ENCODE results near the gene GTF2I.
"Not testable (repeated sequence)": the region's sequence is repeated elsewhere in the genome, so short reads cannot be mapped to it uniquely, and the experiment has no call there.

The GTF2I gene

GRCh38 chr7:74658178-74659004 lies 873 bp downstream of the GTF2I start:
- DNase-seq (ENCODE audit: low read depth, low spot score) = peak; percentile 86
- TF ChIP-seq YY1 (IDR thresholded peaks at IDR 0.05; ENCODE audit: insufficient read depth, insufficient read length) = no peak
- TF ChIP-seq ZNF274 (IDR thresholded peaks at IDR 0.05; ENCODE audit: low read depth, low read length) = no peak
- no peak for TF ChIP-seq SUZ12 (IDR thresholded peaks at IDR 0.05; ENCODE audit: extremely low read depth, insufficient read depth, insufficient read length)
- H3K36me3 ChIP-seq (ENCODE audit: insufficient read depth, insufficient read length, low read length) = peaks cover 7% of the 10 kb centered on the region
- H3K9me3 ChIP-seq (ENCODE audit: insufficient read depth, low read length) = no peaks in the 10 kb centered on the region
- H3K27me3 ChIP-seq (ENCODE audit: insufficient read depth, insufficient read length) = no peaks in the 10 kb centered on the region
- H3K4me3 ChIP-seq (ENCODE audit: insufficient read length, low read depth) = peak overlapping the region; percentile 68
- H3K9ac ChIP-seq (ENCODE audit: insufficient read length, low read depth) = peak overlapping the region; percentile 97
- peaks cover 1% of the 10 kb centered on the region for H3K4me1 ChIP-seq (ENCODE audit: insufficient read depth, insufficient read length)

DNA sequence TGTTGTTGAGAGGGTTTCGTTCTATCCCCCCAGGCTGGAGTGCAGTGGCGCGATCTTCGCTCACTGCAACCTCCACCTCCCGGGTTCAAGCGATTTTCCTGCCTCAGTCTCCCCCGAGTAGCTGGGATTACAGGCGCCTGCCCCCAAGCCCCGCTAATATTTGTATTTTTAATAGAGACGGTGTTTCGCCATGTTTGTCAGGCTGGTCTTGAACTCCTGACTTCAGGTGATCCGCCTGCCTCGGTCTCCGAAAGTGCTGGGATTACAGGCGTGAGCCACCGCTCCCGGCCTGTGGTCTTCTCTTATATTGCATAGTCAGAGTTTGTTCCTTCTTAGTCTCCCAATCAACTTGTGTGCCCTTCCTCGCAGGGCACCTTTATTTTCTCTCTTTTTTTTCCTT lies 2.7 kb downstream of the GTF2I start:
- DNase-seq (ENCODE audit: low read depth, low spot score) = not testable (repeated sequence)

GRCh38 chr7:74661836-74662794 lies 4.6 kb downstream of the GTF2I start:
- not testable (repeated sequence) for H3K27me3 ChIP-seq (ENCODE audit: insufficient read depth, insufficient read length); DNase-seq (ENCODE audit: low read depth, low spot score); H3K4me3 ChIP-seq (ENCODE audit: insufficient read length, low read depth); H3K9me3 ChIP-seq (ENCODE audit: insufficient read depth, low read length); H3K4me1 ChIP-seq (ENCODE audit: insufficient read depth, insufficient read length)
- H3K9ac ChIP-seq (ENCODE audit: insufficient read length, low read depth) = peak overlapping the region; percentile 8
- H3K36me3 ChIP-seq (ENCODE audit: insufficient read depth, insufficient read length, low read length) = peaks cover 14% of the 10 kb centered on the region

More for the DNA sequence above, 2.7 kb downstream of the GTF2I start:
- H3K36me3 ChIP-seq (ENCODE audit: insufficient read depth, insufficient read length, low read length); H3K27me3 ChIP-seq (ENCODE audit: insufficient read depth, insufficient read length); H3K9me3 ChIP-seq (ENCODE audit: insufficient read depth, low read length); H3K4me1 ChIP-seq (ENCODE audit: insufficient read depth, insufficient read length): not testable (repeated sequence)
- peak overlapping the region; percentile 87 for H3K9ac ChIP-seq (ENCODE audit: insufficient read length, low read depth)
- H3K4me3 ChIP-seq (ENCODE audit: insufficient read length, low read depth) = peak overlapping the region; percentile 33

GRCh38 chr7:74665296-74665938 lies 7.9 kb downstream of the GTF2I start:
- Histone ChIP-seq H3K36me3 (ENCODE audit: insufficient read depth, insufficient read length, low read length) (peaks cover 11% of the 10 kb centered on the region), H3K4me1 (ENCODE audit: insufficient read depth, insufficient read length) (peaks cover 3% of the 10 kb centered on the region), H3K27me3 (ENCODE audit: insufficient read depth, insufficient read length) (no peaks in the 10 kb centered on the region), H3K4me3 (ENCODE audit: insufficient read length, low read depth) (no peak overlapping the region), H3K9me3 (ENCODE audit: insufficient read depth, low read length) (no peaks in the 10 kb centered on the region), H3K9ac (ENCODE audit: insufficient read length, low read depth) (no peak overlapping the region)
- no peak for TF ChIP-seq ZNF274 (IDR thresholded peaks at IDR 0.05; ENCODE audit: low read depth, low read length)
- TF ChIP-seq YY1 (IDR thresholded peaks at IDR 0.05; ENCODE audit: insufficient read depth, insufficient read length) = no peak
- no peak for TF ChIP-seq SUZ12 (IDR thresholded peaks at IDR 0.05; ENCODE audit: extremely low read depth, insufficient read depth, insufficient read length)
- DNase-seq (ENCODE audit: low read depth, low spot score) = no peak

DNA sequence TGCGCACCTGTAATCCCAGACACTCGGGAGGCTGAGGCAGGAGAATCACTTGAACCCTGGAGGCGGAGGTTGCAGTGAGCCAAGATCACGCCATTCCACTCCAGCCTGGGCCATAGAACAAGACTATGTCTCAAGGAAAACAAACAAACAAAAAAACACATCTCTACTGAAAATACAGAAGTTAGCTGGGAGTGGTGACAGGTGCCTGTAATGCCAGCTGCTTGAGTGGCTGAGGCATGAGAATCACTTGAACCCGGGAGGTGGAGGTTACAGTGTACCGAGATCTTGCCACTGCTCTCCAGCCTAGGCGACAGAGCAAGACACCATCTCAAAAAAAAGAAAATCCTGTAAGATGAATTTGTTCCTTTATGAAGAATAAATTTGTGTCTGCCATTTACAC lies 9.5 kb downstream of the GTF2I start:
- H3K9ac ChIP-seq (ENCODE audit: insufficient read length, low read depth); H3K4me1 ChIP-seq (ENCODE audit: insufficient read depth, insufficient read length); H3K27me3 ChIP-seq (ENCODE audit: insufficient read depth, insufficient read length); DNase-seq (ENCODE audit: low read depth, low spot score); H3K4me3 ChIP-seq (ENCODE audit: insufficient read length, low read depth); H3K9me3 ChIP-seq (ENCODE audit: insufficient read depth, low read length): not testable (repeated sequence)
- peaks cover 11% of the 10 kb centered on the region for H3K36me3 ChIP-seq (ENCODE audit: insufficient read depth, insufficient read length, low read length)

GRCh38 chr7:74667520-74667919 lies 10.0 kb downstream of the GTF2I start:
- H3K4me1 ChIP-seq (ENCODE audit: insufficient read depth, insufficient read length); H3K9me3 ChIP-seq (ENCODE audit: insufficient read depth, low read length); DNase-seq (ENCODE audit: low read depth, low spot score); H3K9ac ChIP-seq (ENCODE audit: insufficient read length, low read depth); H3K4me3 ChIP-seq (ENCODE audit: insufficient read length, low read depth); H3K27me3 ChIP-seq (ENCODE audit: insufficient read depth, insufficient read length): not testable (repeated sequence)
- peaks cover 14% of the 10 kb centered on the region for H3K36me3 ChIP-seq (ENCODE audit: insufficient read depth, insufficient read length, low read length)

GRCh38 chr7:74671602-74672001 lies 14.1 kb downstream of the GTF2I start:
- H3K4me1 ChIP-seq (ENCODE audit: insufficient read depth, insufficient read length) = no peaks in the 10 kb centered on the region
- H3K36me3 ChIP-seq (ENCODE audit: insufficient read depth, insufficient read length, low read length) = peaks cover 11% of the 10 kb centered on the region
- H3K9ac ChIP-seq (ENCODE audit: insufficient read length, low read depth) = no peak overlapping the region
- H3K9me3 ChIP-seq (ENCODE audit: insufficient read depth, low read length) = no peaks in the 10 kb centered on the region
- no peaks in the 10 kb centered on the region for H3K27me3 ChIP-seq (ENCODE audit: insufficient read depth, insufficient read length)
- H3K4me3 ChIP-seq (ENCODE audit: insufficient read length, low read depth) = no peak overlapping the region
- TF ChIP-seq YY1 (IDR thresholded peaks at IDR 0.05; ENCODE audit: insufficient read depth, insufficient read length) = no peak
- no peak for TF ChIP-seq SUZ12 (IDR thresholded peaks at IDR 0.05; ENCODE audit: extremely low read depth, insufficient read depth, insufficient read length)
- no peak for TF ChIP-seq ZNF274 (IDR thresholded peaks at IDR 0.05; ENCODE audit: low read depth, low read length)
- DNase-seq (ENCODE audit: low read depth, low spot score) = no peak

Measured in NT2/D1 (cell line).